Lung (tissue), 12 donors: Measurements from ENCODE around the gene PYCR2. TPM values are rescaled to one million over a fixed set of nuclear protein-coding genes. Genes with fewer than 3 reads are reported as not detected.
A peak's percentile ranks its signal among the peaks of the same experiment; 100 is the strongest.

Experiments
- ATAC-seq: fragments of 200-7000 bp; cut with Tn5 transposase; one replicate; pipeline ENCODE4 v1.9.1; 2020; ENCODE audit warnings: moderate number of reproducible peaks; ENCODE audit not compliant: insufficient read depth, low FRiP score
- DNase-seq, 3 donors: peaks; one replicate each; pipeline ENCODE4 v3.0.0-alpha.2; 2013 to 2017
- H3K27ac ChIP-seq, 2 donors: one replicate each; pipeline ENCODE4 v1.5.1; 2013; ENCODE audit warnings: mild to moderate bottlenecking in 2 of 2, moderate library complexity in 2 of 2, control low read depth in 1 of 2, inconsistent platforms in 1 of 2, low read depth in 1 of 2, low read length in 1 of 2
- H3K27me3 ChIP-seq, 3 donors: one replicate each; pipeline ENCODE4 v1.5.1; 2013; ENCODE audit warnings: low read length in 2 of 3; ENCODE audit not compliant: control insufficient read depth in 3 of 3, insufficient read depth in 3 of 3
- H3K36me3 ChIP-seq, 4 donors: one replicate each; pipeline ENCODE4 v1.5.1; 2013; ENCODE audit warnings: low read length in 4 of 4, mild to moderate bottlenecking in 1 of 4, moderate library complexity in 1 of 4; ENCODE audit not compliant: control insufficient read depth in 4 of 4, insufficient read depth in 4 of 4
- H3K4me1 ChIP-seq, 5 donors: one replicate each; pipeline ENCODE4 v1.5.1; 2013; ENCODE audit warnings: low read length in 5 of 5, mild to moderate bottlenecking in 2 of 5, moderate library complexity in 1 of 5; ENCODE audit not compliant: control insufficient read depth in 5 of 5, insufficient read depth in 5 of 5
- H3K4me3 ChIP-seq: one replicate; pipeline ENCODE4 v1.5.1; 2013; ENCODE audit warnings: mild to moderate bottlenecking, control low read depth, moderate library complexity
- H3K9ac ChIP-seq, 2 donors: one replicate each; pipeline ENCODE4 v1.5.1; 2013; ENCODE audit warnings: low read length in 2 of 2, control low read depth in 1 of 2; ENCODE audit not compliant: insufficient read depth in 1 of 2
- H3K9me3 ChIP-seq, 4 donors: one replicate each; pipeline ENCODE4 v1.5.1; 2013; ENCODE audit warnings: low read length in 3 of 4, mild to moderate bottlenecking in 1 of 4, moderate library complexity in 1 of 4; ENCODE audit not compliant: control insufficient read depth in 4 of 4, insufficient read depth in 3 of 4
- CTCF ChIP-seq: IDR thresholded peaks from 2 replicates; pipeline ENCODE4 v1.5.1; 2012; ENCODE audit warnings: mild to moderate bottlenecking; ENCODE audit errors: control extremely low read depth, extremely low read depth
- WGBS, 2 donors: extraction: QIAGEN DNeasy Blood & Tissue Kit; methylation state at CpG; one replicate each; pipeline ENCODE4 v1.1.7; 2013; 5-methylcytosine and 5-hydroxymethylcytosine counted together
- polyA plus RNA-seq, 2 donors: library from polyadenylated mRNA; stranded (reverse); fragments of 200-250 nt; gene quantifications; one replicate each; pipeline ENCODE4 v1.2.1, GENCODE V29; 2013
- total RNA-seq, 2 donors: library from RNA; depleted of rRNA in 1 of 2; stranded (reverse); fragments of >200 nt in 1 of 2; gene quantifications; one replicate each; pipeline ENCODE4 v1.2.1, GENCODE V29; 2014 to 2021
- donor health status: control.
- donor health status: control.
- donor health status: Bipolar disorder and iron deficiency.
- donor health status: healthy.
- donor health status: DM: yes; HTN: yes; CAD: no.

Gene PYCR2
- total and polyA plus RNA-seq, 4 donors, result 32.6 to 105 (median 84.8) TPM

- Histone ChIP-seq H3K4me3 (no peak overlapping the region), H3K36me3 (peaks cover 0 to 30% (median 20%) of the 10 kb centered on the region in 4 donors), H3K27me3 (no peaks in the 10 kb centered on the region), H3K9me3 (peaks cover 0 to 2% (median 0%) of the 10 kb centered on the region in 4 donors), H3K9ac (no peak overlapping the region), H3K27ac (peak overlapping the region in 1 of 2 donors; percentile 9), H3K4me1 (peaks cover 0 to 31% (median 9%) of the 10 kb centered on the region in 5 donors)
- ATAC-seq (no peak), DNase-seq (peak; percentile 78 to 93 (median 82))
- WGBS, 2 donors, result 7 to 23% methylated on average over 5 of the region's 5 CpGs
- no peak for TF ChIP-seq CTCF
These were observed 4.1 kb downstream of the PYCR2 start for GRCh38 chr1:225919906-225920305.

- no peak for DNase-seq
- H3K4me3 ChIP-seq, result no peak overlapping the region
- no peak for ATAC-seq
- H3K36me3 ChIP-seq, result peaks cover 0 to 31% (median 23%) of the 10 kb centered on the region in 4 donors
- WGBS, 2 donors, result 91 to 94% methylated on average over 4 of the region's 4 CpGs
- no peak overlapping the region for H3K27ac ChIP-seq
- no peak for TF ChIP-seq CTCF
- no peak overlapping the region for H3K9ac ChIP-seq
- peaks cover 0 to 28% (median 9%) of the 10 kb centered on the region in 5 donors for H3K4me1 ChIP-seq
- no peaks in the 10 kb centered on the region for H3K27me3 ChIP-seq
- peaks cover 0 to 2% (median 0%) of the 10 kb centered on the region in 4 donors for H3K9me3 ChIP-seq
These were observed 5.8 kb downstream of the PYCR2 start for GRCh38 chr1:225918280-225918679.

GRCh38 chr1:225917536-225917935 is 6.5 kb downstream of the PYCR2 start:
- WGBS, 2 donors, result 91 to 92% methylated on average over 5 of the region's 5 CpGs
- no peak overlapping the region for H3K9ac ChIP-seq
- no peak for DNase-seq
- H3K27me3 ChIP-seq, result no peaks in the 10 kb centered on the region
- peaks cover 0 to 2% (median 0%) of the 10 kb centered on the region in 4 donors for H3K9me3 ChIP-seq
- H3K27ac ChIP-seq, result no peak overlapping the region
- peaks cover 0 to 30% (median 22%) of the 10 kb centered on the region in 4 donors for H3K36me3 ChIP-seq
- ATAC-seq, result no peak
- peaks cover 0 to 21% (median 4%) of the 10 kb centered on the region in 5 donors for H3K4me1 ChIP-seq
- no peak for TF ChIP-seq CTCF
- H3K4me3 ChIP-seq, result no peak overlapping the region

GRCh38 chr1:225917101-225917500 is 6.9 kb downstream of the PYCR2 start:
- TF ChIP-seq CTCF, result no peak
- WGBS, 2 donors, result 93 to 94% methylated on average over 3 of the region's 3 CpGs
- no peak overlapping the region for H3K27ac ChIP-seq
- H3K4me1 ChIP-seq, result peaks cover 0 to 17% (median 4%) of the 10 kb centered on the region in 5 donors
- H3K4me3 ChIP-seq, result no peak overlapping the region
- H3K9me3 ChIP-seq, result peaks cover 0 to 2% (median 0%) of the 10 kb centered on the region in 4 donors
- no peak overlapping the region for H3K9ac ChIP-seq
- ATAC-seq, result no peak
- no peaks in the 10 kb centered on the region for H3K27me3 ChIP-seq
- peaks cover 0 to 27% (median 21%) of the 10 kb centered on the region in 4 donors for H3K36me3 ChIP-seq
- DNase-seq, result no peak
